SH-SY5Y (cell line): ENCODE results near the gene CYP2S1.

ENCODE experiments used
- GATA2 ChIP-seq: IDR thresholded peaks from 2 replicates; pipeline ENCODE4 v1.6.1; 2011; ENCODE audit warnings: mild to moderate bottlenecking, low read depth, low read length
- GATA3 ChIP-seq: IDR thresholded peaks from 2 replicates; pipeline ENCODE4 v1.6.1; 2011; ENCODE audit warnings: low read depth, mild to moderate bottlenecking, low read length, moderate library complexity

DNA sequence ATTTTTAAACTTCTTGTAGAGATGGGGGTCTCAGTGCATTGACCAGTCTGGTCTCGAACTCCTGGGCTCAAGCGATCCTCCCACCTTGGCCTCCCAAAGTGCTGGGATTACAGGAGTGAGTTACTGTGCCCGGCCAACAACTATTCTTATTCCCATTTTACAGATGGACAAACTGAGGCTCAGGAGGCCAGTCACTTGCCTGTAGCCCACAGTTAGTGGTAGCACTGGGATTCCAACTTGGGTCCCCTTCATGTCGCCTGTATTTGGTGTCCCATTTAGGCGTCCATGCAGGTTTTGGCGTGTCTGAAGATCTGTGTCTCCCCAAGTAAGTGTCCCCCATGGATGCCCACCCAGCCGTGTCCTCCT, 25.2 kb downstream of the CYP2S1 start:
- TF ChIP-seq GATA3 (no peak), GATA2 (no peak)
